Stimulated activated naive B cell treated with anti-CD40 and anti-IgM and Interleukin-4, amounts not matched to agents 10 μg/mL and 1 μg/mL and 100 μg/mL, for 72 hours (primary cell): Measurements from ENCODE around the gene CLDN5.

Experiments used
- ATAC-seq, 2 donors: fragments of 150-1000 bp; cut with Tn5 transposase; replicated peaks; 2 replicates each; pipeline ENCODE4 v1.10.0; 2021; ENCODE audit warnings: moderate library complexity in 1 of 2
- DNase-seq: peaks from one replicate; pipeline ENCODE4 v3.0.0; 2021
- H3K27ac Mint-ChIP-seq: one replicate; pipeline ENCODE4 v1.8.0; 2022; ENCODE audit warnings: mild to moderate bottlenecking, mixed read lengths
- H3K27me3 Mint-ChIP-seq, 2 donors: one replicate each; pipeline ENCODE4 v1.8.0; 2022; ENCODE audit warnings: mixed read lengths in 2 of 2
- H3K36me3 Mint-ChIP-seq, 2 donors: one replicate each; pipeline ENCODE4 v1.8.0; 2022; ENCODE audit warnings: mixed read lengths in 2 of 2, mild to moderate bottlenecking in 1 of 2
- H3K4me1 Mint-ChIP-seq, 2 donors: one replicate each; pipeline ENCODE4 v1.8.0; 2022; ENCODE audit warnings: mixed read lengths in 2 of 2, mild to moderate bottlenecking in 1 of 2
- H3K4me3 Mint-ChIP-seq, 2 donors: one replicate each; pipeline ENCODE4 v1.8.0; 2022; ENCODE audit warnings: mild to moderate bottlenecking in 2 of 2, mixed read lengths in 2 of 2, moderate library complexity in 1 of 2
- H3K9me3 Mint-ChIP-seq, 2 donors: one replicate each; pipeline ENCODE4 v1.8.0; 2022; ENCODE audit warnings: mixed read lengths in 2 of 2, mild to moderate bottlenecking in 1 of 2

The CLDN5 gene

GRCh38 chr22:19497245-19497644 lies 27.0 kb downstream of the CLDN5 start:
- no peak overlapping the region for H3K27ac Mint-ChIP-seq
- no peaks in the 10 kb centered on the region for H3K27me3 Mint-ChIP-seq
- H3K4me1 Mint-ChIP-seq: no peaks in the 10 kb centered on the region
- no peak overlapping the region for H3K4me3 Mint-ChIP-seq
- H3K9me3 Mint-ChIP-seq: no peaks in the 10 kb centered on the region
- no peak for DNase-seq
- peaks cover 4 to 11% of the 10 kb centered on the region in 2 donors for H3K36me3 Mint-ChIP-seq
- no peak for ATAC-seq

GRCh38 chr22:19496324-19496630 lies 27.9 kb downstream of the CLDN5 start:
- no peak for ATAC-seq
- Mint-ChIP-seq H3K4me3 (no peak overlapping the region), H3K4me1 (no peaks in the 10 kb centered on the region), H3K36me3 (peaks cover 4 to 13% of the 10 kb centered on the region in 2 donors), H3K27ac (no peak overlapping the region), H3K9me3 (no peaks in the 10 kb centered on the region), H3K27me3 (no peaks in the 10 kb centered on the region)
- no peak for DNase-seq

- Mint-ChIP-seq H3K9me3 (no peaks in the 10 kb centered on the region), H3K4me1 (peaks cover 0 to under 1% of the 10 kb centered on the region in 2 donors), H3K36me3 (peaks cover 4 to 13% of the 10 kb centered on the region in 2 donors), H3K27me3 (no peaks in the 10 kb centered on the region), H3K27ac (no peak overlapping the region), H3K4me3 (no peak overlapping the region)
- ATAC-seq: no peak
- no peak for DNase-seq
Measured at GRCh38 chr22:19495562-19496323, 28.5 kb downstream of the CLDN5 start.

GRCh38 chr22:19494676-19495173 lies 29.5 kb downstream of the CLDN5 start:
- no peak overlapping the region for H3K27ac Mint-ChIP-seq
- H3K9me3 Mint-ChIP-seq: no peaks in the 10 kb centered on the region
- H3K4me1 Mint-ChIP-seq: peaks cover 0 to 5% of the 10 kb centered on the region in 2 donors
- peaks cover 4 to 14% of the 10 kb centered on the region in 2 donors for H3K36me3 Mint-ChIP-seq
- no peak for ATAC-seq
- no peak overlapping the region for H3K4me3 Mint-ChIP-seq
- no peaks in the 10 kb centered on the region for H3K27me3 Mint-ChIP-seq
- no peak for DNase-seq

- Mint-ChIP-seq H3K4me3 (no peak overlapping the region), H3K27me3 (no peaks in the 10 kb centered on the region), H3K4me1 (peaks cover 0 to 5% of the 10 kb centered on the region in 2 donors), H3K27ac (no peak overlapping the region), H3K9me3 (no peaks in the 10 kb centered on the region), H3K36me3 (peaks cover 4 to 14% of the 10 kb centered on the region in 2 donors)
- DNase-seq: no peak
- ATAC-seq: no peak
Measured at GRCh38 chr22:19494001-19494560, 30.1 kb downstream of the CLDN5 start.

GRCh38 chr22:19492504-19493174 lies 31.6 kb downstream of the CLDN5 start:
- no peak for DNase-seq
- no peaks in the 10 kb centered on the region for H3K9me3 Mint-ChIP-seq
- H3K27ac Mint-ChIP-seq: no peak overlapping the region
- H3K4me1 Mint-ChIP-seq: peaks cover 0 to 5% of the 10 kb centered on the region in 2 donors
- peaks cover 4 to 16% of the 10 kb centered on the region in 2 donors for H3K36me3 Mint-ChIP-seq
- no peak for ATAC-seq
- no peak overlapping the region for H3K4me3 Mint-ChIP-seq
- H3K27me3 Mint-ChIP-seq: no peaks in the 10 kb centered on the region

- Mint-ChIP-seq H3K4me1 (peaks cover 0 to 5% of the 10 kb centered on the region in 2 donors), H3K9me3 (no peaks in the 10 kb centered on the region), H3K4me3 (no peak overlapping the region), H3K27ac (no peak overlapping the region), H3K36me3 (peaks cover 0 to 12% of the 10 kb centered on the region in 2 donors), H3K27me3 (no peaks in the 10 kb centered on the region)
- ATAC-seq: no peak
- DNase-seq: no peak
Measured at GRCh38 chr22:19490628-19491230, 33.5 kb downstream of the CLDN5 start.

- Mint-ChIP-seq H3K4me3 (no peak overlapping the region), H3K27me3 (no peaks in the 10 kb centered on the region), H3K27ac (no peak overlapping the region), H3K36me3 (peaks cover 9 to 14% of the 10 kb centered on the region in 2 donors), H3K4me1 (peaks cover 0 to 5% of the 10 kb centered on the region in 2 donors), H3K9me3 (no peaks in the 10 kb centered on the region)
- no peak for DNase-seq
- ATAC-seq: no peak
Measured at GRCh38 chr22:19488884-19489843, 35.0 kb downstream of the CLDN5 start.

GRCh38 chr22:19488285-19488684 lies 35.9 kb downstream of the CLDN5 start:
- Mint-ChIP-seq H3K27ac (no peak overlapping the region), H3K4me3 (no peak overlapping the region), H3K9me3 (no peaks in the 10 kb centered on the region), H3K27me3 (no peaks in the 10 kb centered on the region), H3K36me3 (peaks cover 13 to 17% of the 10 kb centered on the region in 2 donors), H3K4me1 (peaks cover 0 to 10% of the 10 kb centered on the region in 2 donors)
- ATAC-seq: no peak
- no peak for DNase-seq

- H3K9me3 Mint-ChIP-seq: no peaks in the 10 kb centered on the region
- H3K4me3 Mint-ChIP-seq: no peak overlapping the region
- ATAC-seq: no peak
- no peak for DNase-seq
- no peaks in the 10 kb centered on the region for H3K27me3 Mint-ChIP-seq
- no peak overlapping the region for H3K27ac Mint-ChIP-seq
- H3K36me3 Mint-ChIP-seq: peaks cover 12 to 16% of the 10 kb centered on the region in 2 donors
- H3K4me1 Mint-ChIP-seq: peaks cover 9 to 20% of the 10 kb centered on the region in 2 donors
Measured at GRCh38 chr22:19483481-19484244, 40.5 kb downstream of the CLDN5 start.

GRCh38 chr22:19482297-19482696 lies 41.9 kb downstream of the CLDN5 start:
- H3K9me3 Mint-ChIP-seq: no peaks in the 10 kb centered on the region
- H3K4me3 Mint-ChIP-seq: no peak overlapping the region
- peaks cover 16 to 30% of the 10 kb centered on the region in 2 donors for H3K4me1 Mint-ChIP-seq
- ATAC-seq (no peak), DNase-seq (no peak)
- H3K27ac Mint-ChIP-seq: no peak overlapping the region
- H3K36me3 Mint-ChIP-seq: peaks cover 10 to 16% of the 10 kb centered on the region in 2 donors
- no peaks in the 10 kb centered on the region for H3K27me3 Mint-ChIP-seq

- Mint-ChIP-seq H3K4me1 (peaks cover 22 to 38% of the 10 kb centered on the region in 2 donors), H3K36me3 (peaks cover 10 to 16% of the 10 kb centered on the region in 2 donors)
Measured at GRCh38 chr22:19480789-19481188, 43.4 kb downstream of the CLDN5 start.

GRCh38 chr22:19480173-19480568 lies 44.0 kb downstream of the CLDN5 start:
- Mint-ChIP-seq H3K4me1 (peaks cover 25 to 42% of the 10 kb centered on the region in 2 donors), H3K36me3 (peaks cover 13 to 16% of the 10 kb centered on the region in 2 donors), H3K27me3 (no peaks in the 10 kb centered on the region), H3K27ac (peak overlapping the region; percentile 100), H3K4me3 (peak overlapping the region; percentile 95 to 100), H3K9me3 (no peaks in the 10 kb centered on the region)
- ATAC-seq (peak in 1 of 2 donors; percentile 1), DNase-seq (no peak)

More at GRCh38 chr22:19480789-19481188, 43.4 kb downstream of the CLDN5 start:
- Mint-ChIP-seq H3K4me3 (peak overlapping the region; percentile 95 to 100), H3K27ac (peak overlapping the region; percentile 31), H3K9me3 (no peaks in the 10 kb centered on the region), H3K27me3 (no peaks in the 10 kb centered on the region)
- no peak for DNase-seq
- ATAC-seq: no peak
